Lower lobe of right lung (tissue), 2 donors: Measurements from ENCODE around the gene PCBP3. TPM values are rescaled to one million over a fixed set of nuclear protein-coding genes. Genes with fewer than 3 reads are reported as not detected.

Source experiments
- ATAC-seq, 2 donors: fragments of 200-7000 bp; cut with Tn5 transposase; one replicate each; pipeline ENCODE4 v1.9.1; 2020 to 2022; ENCODE audit warnings: mild to moderate bottlenecking in 2 of 2, moderate library complexity in 2 of 2
- DNase-seq: peaks from one replicate; pipeline ENCODE4 v3.0.0-alpha.2; 2020
- H3K27ac ChIP-seq: fragments of 200-600 bp; one replicate; pipeline ENCODE4 v1.8.0; 2022
- H3K27me3 ChIP-seq: fragments of 200-600 bp; one replicate; pipeline ENCODE4 v1.8.0; 2022; ENCODE audit warnings: low read depth
- H3K36me3 ChIP-seq: fragments of 200-600 bp; one replicate; pipeline ENCODE4 v1.8.0; 2022; ENCODE audit warnings: mild to moderate bottlenecking
- H3K4me1 ChIP-seq: fragments of 200-600 bp; one replicate; pipeline ENCODE4 v1.8.0; 2022
- H3K4me3 ChIP-seq: fragments of 200-600 bp; one replicate; pipeline ENCODE4 v1.8.0; 2022; ENCODE audit warnings: mild to moderate bottlenecking
- H3K9me3 ChIP-seq: fragments of 200-600 bp; one replicate; pipeline ENCODE4 v1.8.0; 2022
- CTCF ChIP-seq: fragments of 200-600 bp; IDR thresholded peaks from one replicate; pipeline ENCODE4 v1.8.0; 2022; ENCODE audit warnings: antibody characterized with exemption, mild to moderate bottlenecking
- intact Hi-C: fragments of 100-400 bp; cut with DNase I; formaldehyde crosslinking; loops from one replicate; pipeline ENCODE4 v1.11.0; 2022
- total RNA-seq: library from RNA; stranded (reverse); fragmentation: NEBNext Ultra II Directional; extraction: Animal tissue kit (Norgen Biotek cat#: 25700); gene quantifications from one replicate; pipeline ENCODE4 v1.2.1, GENCODE V29; 2021
- donor health status: DM: no; HTN: yes; CAD: no; lungs with severe emphysema.

Gene PCBP3
- total RNA-seq, 1 donor from 2014 or later, result 4.5 TPM

GRCh38 chr21:45991606-45992300, 348.2 kb downstream of the PCBP3 start:
- no peak for TF ChIP-seq CTCF
- no peaks in the 10 kb centered on the region for H3K4me1 ChIP-seq
- ATAC-seq (no peak), DNase-seq (no peak)
- no peaks in the 10 kb centered on the region for H3K27me3 ChIP-seq
- peaks cover 43% of the 10 kb centered on the region for H3K36me3 ChIP-seq
- no peak overlapping the region for H3K4me3 ChIP-seq
- no peak overlapping the region for H3K27ac ChIP-seq
- H3K9me3 ChIP-seq, result no peaks in the 10 kb centered on the region
- intact Hi-C loops, result no loop called here

Other genes starting within 250 kb of the PCBP3 start
- gene COL18A1, start 238.6 kb upstream of the PCBP3 start, total RNA-seq, result 45.1 TPM
- 50.7 TPM for gene SLC19A1, start 101.3 kb upstream of the PCBP3 start, total RNA-seq